H1 (cell line): Measurements from ENCODE around the gene MTHFS. TPM values are rescaled to one million over a fixed set of nuclear protein-coding genes. Genes with fewer than 3 reads are reported as not detected.
A peak's percentile ranks its signal among the peaks of the same experiment; 100 is the strongest.

Experiments
- CTBP2 ChIP-seq: IDR thresholded peaks from 2 replicates; pipeline ENCODE4 v1.7.0; 2011; ENCODE audit warnings: borderline replicate concordance, mild to moderate bottlenecking, moderate library complexity, mixed read lengths, low read length; ENCODE audit not compliant: insufficient read depth, insufficient read length
- EGR1 ChIP-seq: IDR thresholded peaks from 2 replicates; pipeline ENCODE4 v1.6.1; 2011; ENCODE audit warnings: low read depth, low read length, borderline replicate concordance
- HDAC2 ChIP-seq, 2 experiments: fragments of 300-600 bp in 1 of 2; sonication (generic) in 1 of 2; IDR thresholded peaks; 2 replicates each; pipeline ENCODE4 v1.6.1; 2011 to 2012; ENCODE audit warnings: low read depth in 2 of 2, low read length in 2 of 2, mild to moderate bottlenecking in 2 of 2, moderate library complexity in 2 of 2, borderline replicate concordance in 1 of 2, inconsistent platforms in 1 of 2
- RBBP5 ChIP-seq: IDR thresholded peaks from 2 replicates; pipeline ENCODE4 v1.7.1; 2012; ENCODE audit warnings: low read depth, mild to moderate bottlenecking, inconsistent platforms, low read length, moderate library complexity, borderline replicate concordance
- SIN3A ChIP-seq, 2 experiments: IDR thresholded peaks in 1 of 2; conservative IDR thresholded peaks in 1 of 2; 2 replicates each; pipeline ENCODE4 v1.6.1; 2011 to 2012; ENCODE audit warnings: low read length in 2 of 2, improper control_type of control experiment in 1 of 2, low read depth in 1 of 2, mild to moderate bottlenecking in 1 of 2
- TCF12 ChIP-seq: IDR thresholded peaks from 2 replicates; pipeline ENCODE4 v1.6.1; 2011; ENCODE audit warnings: low read depth, mild to moderate bottlenecking, low read length
- polyA plus RNA-seq, 7 experiments: library from polyadenylated mRNA; depleted of rRNA in 3 of 7; stranded (reverse) in 5 of 7; unstranded in 2 of 7; fragments of >200 nt in 5 of 7; fragments of 200-250 nt in 2 of 7; gene quantifications; 1 replicate in 5 of 7; 2 replicates in 1 of 7; 4 replicates in 1 of 7; pipeline versions ENCODE4 v1.2.1 to v1.2.3, GENCODE V29; 2011 to 2013; ENCODE audit warnings: missing spikeins in 2 of 7, mixed read lengths in 2 of 7
- total RNA-seq: library from RNA; stranded (reverse); fragmentation: NEBNext Ultra II Directional; extraction: Animal tissue kit (Norgen Biotek cat#: 25700); gene quantifications from 2 replicates; pipeline ENCODE4 v1.2.1, GENCODE V29; 2021
- TF ChIP-seq, protein P1 (sequence below): IDR thresholded peaks from 2 replicates; pipeline ENCODE4 v1.6.1; 2012; ENCODE audit warnings: low read length, inconsistent platforms
- TF ChIP-seq, protein P2 (sequence below), 3 experiments: IDR thresholded peaks; 1 replicate in 2 of 3; 2 replicates in 1 of 3; pipeline versions ENCODE4 v1.5.1 to v1.6.1; 2011; ENCODE audit warnings: low read length in 3 of 3, mild to moderate bottlenecking in 3 of 3, inconsistent platforms in 2 of 3, low read depth in 1 of 3, moderate library complexity in 1 of 3; ENCODE audit not compliant: insufficient read depth in 1 of 3; ENCODE audit errors: control extremely low read depth in 1 of 3

MTHFS gene
- total and polyA plus RNA-seq, 2 of the 8 experiments (the other 6 are each of a cell fraction or from before 2014, with no cell fraction given): 27.3 to 37.2 TPM

- TF ChIP-seq, protein P1, sequence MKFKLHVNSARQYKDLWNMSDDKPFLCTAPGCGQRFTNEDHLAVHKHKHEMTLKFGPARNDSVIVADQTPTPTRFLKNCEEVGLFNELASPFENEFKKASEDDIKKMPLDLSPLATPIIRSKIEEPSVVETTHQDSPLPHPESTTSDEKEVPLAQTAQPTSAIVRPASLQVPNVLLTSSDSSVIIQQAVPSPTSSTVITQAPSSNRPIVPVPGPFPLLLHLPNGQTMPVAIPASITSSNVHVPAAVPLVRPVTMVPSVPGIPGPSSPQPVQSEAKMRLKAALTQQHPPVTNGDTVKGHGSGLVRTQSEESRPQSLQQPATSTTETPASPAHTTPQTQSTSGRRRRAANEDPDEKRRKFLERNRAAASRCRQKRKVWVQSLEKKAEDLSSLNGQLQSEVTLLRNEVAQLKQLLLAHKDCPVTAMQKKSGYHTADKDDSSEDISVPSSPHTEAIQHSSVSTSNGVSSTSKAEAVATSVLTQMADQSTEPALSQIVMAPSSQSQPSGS: no peak
- TF ChIP-seq TCF12 (no peak), RBBP5 (no peak), SIN3A (conservative IDR thresholded peaks at IDR 0.05 in 1 of 2, IDR thresholded peaks at IDR 0.05 in 1 of 2; ENCODE audit: low read depth in 1 of 2, low read length in 2 of 2) (no peak), HDAC2 (IDR thresholded peaks at IDR 0.05; ENCODE audit: borderline replicate concordance in 1 of 2, low read depth in 2 of 2, low read length in 2 of 2) (peak in 1 of 2 experiments; percentile 81; a peak in 1 of 4 replicates), EGR1 (no peak), CTBP2 (no peak)
- TF ChIP-seq, protein P2, sequence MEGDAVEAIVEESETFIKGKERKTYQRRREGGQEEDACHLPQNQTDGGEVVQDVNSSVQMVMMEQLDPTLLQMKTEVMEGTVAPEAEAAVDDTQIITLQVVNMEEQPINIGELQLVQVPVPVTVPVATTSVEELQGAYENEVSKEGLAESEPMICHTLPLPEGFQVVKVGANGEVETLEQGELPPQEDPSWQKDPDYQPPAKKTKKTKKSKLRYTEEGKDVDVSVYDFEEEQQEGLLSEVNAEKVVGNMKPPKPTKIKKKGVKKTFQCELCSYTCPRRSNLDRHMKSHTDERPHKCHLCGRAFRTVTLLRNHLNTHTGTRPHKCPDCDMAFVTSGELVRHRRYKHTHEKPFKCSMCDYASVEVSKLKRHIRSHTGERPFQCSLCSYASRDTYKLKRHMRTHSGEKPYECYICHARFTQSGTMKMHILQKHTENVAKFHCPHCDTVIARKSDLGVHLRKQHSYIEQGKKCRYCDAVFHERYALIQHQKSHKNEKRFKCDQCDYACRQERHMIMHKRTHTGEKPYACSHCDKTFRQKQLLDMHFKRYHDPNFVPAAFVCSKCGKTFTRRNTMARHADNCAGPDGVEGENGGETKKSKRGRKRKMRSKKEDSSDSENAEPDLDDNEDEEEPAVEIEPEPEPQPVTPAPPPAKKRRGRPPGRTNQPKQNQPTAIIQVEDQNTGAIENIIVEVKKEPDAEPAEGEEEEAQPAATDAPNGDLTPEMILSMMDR (IDR thresholded peaks at IDR 0.05; ENCODE audit: control extremely low read depth in 1 of 3, insufficient read depth in 1 of 3, low read depth in 1 of 3, low read length in 3 of 3): peak; percentile 67 to 86 (median 74)
Observed at GRCh38 chr15:79849789-79850188, 47.0 kb downstream of the MTHFS start (continued).
